Measurements from ENCODE around the gene NACC2.

The NACC2 gene

GRCh38 chr9:135998016-135998380, 97.1 kb downstream of the NACC2 start:
- no peak for ATAC-seq
- TF ChIP-seq ZFP3 (CRISPR knock-in tag; IDR thresholded peaks at IDR 0.05) (no peak), ZNF70 (CRISPR knock-in tag; IDR thresholded peaks at IDR 0.05) (no peak), ZNF565 (CRISPR knock-in tag; conservative IDR thresholded peaks at IDR 0.05; ENCODE audit: low read depth) (no peak), ARNTL (CRISPR knock-in tag; IDR thresholded peaks at IDR 0.05; ENCODE audit: borderline replicate concordance, low read depth) (no peak)

DNA sequence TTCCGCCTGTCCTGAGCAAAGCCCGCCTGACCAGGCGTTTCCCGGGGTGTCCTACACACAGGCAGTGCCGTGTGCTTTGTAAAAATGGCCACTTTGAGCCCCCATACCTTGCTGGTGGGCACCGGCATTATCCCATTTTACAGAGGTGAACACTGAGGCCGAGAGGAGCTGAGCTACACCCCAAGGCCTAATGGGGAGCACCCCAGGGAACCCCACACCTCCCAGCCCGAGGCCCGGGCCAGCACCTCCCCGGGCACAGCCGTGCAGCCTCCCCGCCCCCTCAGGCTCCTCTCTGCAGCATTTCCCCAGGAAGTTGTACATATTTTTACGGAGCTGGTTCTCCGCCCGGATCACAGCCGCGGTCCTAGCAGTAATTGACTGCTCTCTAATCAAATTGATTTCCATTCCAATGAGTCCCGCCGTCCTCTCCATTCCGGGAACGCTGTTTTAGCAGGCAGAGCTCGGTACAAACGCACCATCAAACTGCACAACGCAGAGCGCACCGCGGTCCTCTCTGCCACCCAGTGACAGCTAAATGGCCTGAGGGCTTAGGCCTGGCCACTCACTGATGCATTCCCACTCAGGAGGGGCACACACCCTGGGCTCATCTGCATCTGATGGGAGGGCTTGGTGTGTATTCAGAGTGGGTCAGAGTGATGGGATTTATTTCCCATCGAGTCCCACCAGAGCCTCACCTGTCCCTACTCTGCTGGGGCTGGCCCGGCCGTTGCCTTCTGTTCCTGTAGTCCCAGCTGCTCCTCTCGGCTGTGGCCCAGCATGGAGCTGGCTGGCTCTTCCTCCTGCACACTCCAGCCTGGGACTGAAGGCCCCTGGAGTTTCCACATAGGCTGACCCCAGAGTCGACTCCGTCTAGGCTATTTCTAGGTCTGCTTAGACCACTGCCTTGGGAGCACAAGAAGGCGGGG, 97.7 kb downstream of the NACC2 start:
- TF ChIP-seq TOX (CRISPR knock-in tag; IDR thresholded peaks at IDR 0.05; ENCODE audit: borderline replicate concordance) (no peak), ZFP3 (CRISPR knock-in tag; IDR thresholded peaks at IDR 0.05) (no peak), ZC3H10 (CRISPR knock-in tag; IDR thresholded peaks at IDR 0.05) (no peak)
- ATAC-seq = no peak

- no peak for TF ChIP-seq PATZ1 (CRISPR knock-in tag; IDR thresholded peaks at IDR 0.05; ENCODE audit: borderline replicate concordance)
- TF ChIP-seq ZFP3 (CRISPR knock-in tag; IDR thresholded peaks at IDR 0.05) = no peak
- TF ChIP-seq, protein P1, sequence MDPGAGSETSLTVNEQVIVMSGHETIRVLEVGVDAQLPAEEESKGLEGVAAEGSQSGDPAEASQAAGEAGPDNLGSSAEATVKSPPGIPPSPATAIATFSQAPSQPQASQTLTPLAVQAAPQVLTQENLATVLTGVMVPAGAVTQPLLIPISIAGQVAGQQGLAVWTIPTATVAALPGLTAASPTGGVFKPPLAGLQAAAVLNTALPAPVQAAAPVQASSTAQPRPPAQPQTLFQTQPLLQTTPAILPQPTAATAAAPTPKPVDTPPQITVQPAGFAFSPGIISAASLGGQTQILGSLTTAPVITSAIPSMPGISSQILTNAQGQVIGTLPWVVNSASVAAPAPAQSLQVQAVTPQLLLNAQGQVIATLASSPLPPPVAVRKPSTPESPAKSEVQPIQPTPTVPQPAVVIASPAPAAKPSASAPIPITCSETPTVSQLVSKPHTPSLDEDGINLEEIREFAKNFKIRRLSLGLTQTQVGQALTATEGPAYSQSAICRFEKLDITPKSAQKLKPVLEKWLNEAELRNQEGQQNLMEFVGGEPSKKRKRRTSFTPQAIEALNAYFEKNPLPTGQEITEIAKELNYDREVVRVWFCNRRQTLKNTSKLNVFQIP (CRISPR knock-in tag; IDR thresholded peaks at IDR 0.05; ENCODE audit: borderline replicate concordance, low read depth) = no peak
- TF ChIP-seq ESRRG (CRISPR knock-in tag; IDR thresholded peaks at IDR 0.05) = no peak
- TF ChIP-seq PPARA (CRISPR knock-in tag; IDR thresholded peaks at IDR 0.05; ENCODE audit: borderline replicate concordance) = no peak
- TF ChIP-seq OSR1 (CRISPR knock-in tag; IDR thresholded peaks at IDR 0.05) = no peak
- no peak for TF ChIP-seq CSRNP3 (CRISPR knock-in tag; IDR thresholded peaks at IDR 0.05)
- no peak for TF ChIP-seq ARNTL (CRISPR knock-in tag; IDR thresholded peaks at IDR 0.05; ENCODE audit: borderline replicate concordance, low read depth)
- TF ChIP-seq ISL1 (CRISPR knock-in tag; IDR thresholded peaks at IDR 0.05) = no peak
- no peak for TF ChIP-seq TOX (CRISPR knock-in tag; IDR thresholded peaks at IDR 0.05; ENCODE audit: borderline replicate concordance)
- TF ChIP-seq CSDC2 (CRISPR knock-in tag; IDR thresholded peaks at IDR 0.05) = no peak
- no peak for TF ChIP-seq SNAI2 (CRISPR knock-in tag; IDR thresholded peaks at IDR 0.05)
- TF ChIP-seq BACH2 (CRISPR knock-in tag; IDR thresholded peaks at IDR 0.05; ENCODE audit: borderline replicate concordance) = no peak
- TF ChIP-seq, protein P2, sequence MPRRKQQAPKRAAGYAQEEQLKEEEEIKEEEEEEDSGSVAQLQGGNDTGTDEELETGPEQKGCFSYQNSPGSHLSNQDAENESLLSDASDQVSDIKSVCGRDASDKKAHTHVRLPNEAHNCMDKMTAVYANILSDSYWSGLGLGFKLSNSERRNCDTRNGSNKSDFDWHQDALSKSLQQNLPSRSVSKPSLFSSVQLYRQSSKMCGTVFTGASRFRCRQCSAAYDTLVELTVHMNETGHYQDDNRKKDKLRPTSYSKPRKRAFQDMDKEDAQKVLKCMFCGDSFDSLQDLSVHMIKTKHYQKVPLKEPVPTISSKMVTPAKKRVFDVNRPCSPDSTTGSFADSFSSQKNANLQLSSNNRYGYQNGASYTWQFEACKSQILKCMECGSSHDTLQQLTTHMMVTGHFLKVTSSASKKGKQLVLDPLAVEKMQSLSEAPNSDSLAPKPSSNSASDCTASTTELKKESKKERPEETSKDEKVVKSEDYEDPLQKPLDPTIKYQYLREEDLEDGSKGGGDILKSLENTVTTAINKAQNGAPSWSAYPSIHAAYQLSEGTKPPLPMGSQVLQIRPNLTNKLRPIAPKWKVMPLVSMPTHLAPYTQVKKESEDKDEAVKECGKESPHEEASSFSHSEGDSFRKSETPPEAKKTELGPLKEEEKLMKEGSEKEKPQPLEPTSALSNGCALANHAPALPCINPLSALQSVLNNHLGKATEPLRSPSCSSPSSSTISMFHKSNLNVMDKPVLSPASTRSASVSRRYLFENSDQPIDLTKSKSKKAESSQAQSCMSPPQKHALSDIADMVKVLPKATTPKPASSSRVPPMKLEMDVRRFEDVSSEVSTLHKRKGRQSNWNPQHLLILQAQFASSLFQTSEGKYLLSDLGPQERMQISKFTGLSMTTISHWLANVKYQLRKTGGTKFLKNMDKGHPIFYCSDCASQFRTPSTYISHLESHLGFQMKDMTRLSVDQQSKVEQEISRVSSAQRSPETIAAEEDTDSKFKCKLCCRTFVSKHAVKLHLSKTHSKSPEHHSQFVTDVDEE (CRISPR knock-in tag; IDR thresholded peaks at IDR 0.05) = no peak
- TF ChIP-seq ZNF565 (CRISPR knock-in tag; conservative IDR thresholded peaks at IDR 0.05; ENCODE audit: low read depth) = no peak
- ATAC-seq = no peak
These were observed 99.3 kb downstream of the NACC2 start for GRCh38 chr9:135995816-135996215.

- ATAC-seq = no peak
- TF ChIP-seq SNAI2 (CRISPR knock-in tag; IDR thresholded peaks at IDR 0.05) (no peak), ESRRG (CRISPR knock-in tag; IDR thresholded peaks at IDR 0.05) (no peak), GLIS3 (CRISPR knock-in tag; IDR thresholded peaks at IDR 0.05) (no peak), ZNF8 (CRISPR knock-in tag; IDR thresholded peaks at IDR 0.05) (no peak), ISL1 (CRISPR knock-in tag; IDR thresholded peaks at IDR 0.05) (no peak), ZC3H10 (CRISPR knock-in tag; IDR thresholded peaks at IDR 0.05) (no peak), PPARA (CRISPR knock-in tag; IDR thresholded peaks at IDR 0.05; ENCODE audit: borderline replicate concordance) (no peak), CREB5 (CRISPR knock-in tag; IDR thresholded peaks at IDR 0.05; ENCODE audit: low read depth) (no peak), PATZ1 (CRISPR knock-in tag; IDR thresholded peaks at IDR 0.05; ENCODE audit: borderline replicate concordance) (no peak), ZNF565 (CRISPR knock-in tag; conservative IDR thresholded peaks at IDR 0.05; ENCODE audit: low read depth) (no peak), ZNF70 (CRISPR knock-in tag; IDR thresholded peaks at IDR 0.05) (no peak)
- TF ChIP-seq, protein P1 (CRISPR knock-in tag; IDR thresholded peaks at IDR 0.05; ENCODE audit: borderline replicate concordance, low read depth) = no peak
These were observed 100.4 kb downstream of the NACC2 start for GRCh38 chr9:135994501-135995192.
